GM12878 (cell line): ENCODE data around the gene AIFM1. TPM values are rescaled to one million over a fixed set of nuclear protein-coding genes. Genes with fewer than 3 reads are reported as not detected.
A peak's percentile ranks its signal among the peaks of the same experiment; 100 is the strongest.

Source experiments
- ATF2 ChIP-seq: IDR thresholded peaks from 2 replicates; pipeline ENCODE4 v1.6.1; 2012; ENCODE audit warnings: low read length, inconsistent platforms
- CHD1 ChIP-seq: IDR thresholded peaks from 2 replicates; pipeline ENCODE4 v1.6.1; 2012; ENCODE audit warnings: low read depth, low read length, improper control_type of control experiment
- CHD2 ChIP-seq: IDR thresholded peaks from 2 replicates; pipeline ENCODE4 v1.6.1; 2011; ENCODE audit warnings: low read depth, low read length, improper control_type of control experiment, borderline replicate concordance
- GATAD2B ChIP-seq: fragments of 450-650 bp; conservative IDR thresholded peaks from 2 replicates; pipeline ENCODE4 v1.6.1; 2017; ENCODE audit warnings: low read depth, mild to moderate bottlenecking, moderate library complexity
- HDAC6 ChIP-seq: fragments of 200-600 bp; sonication (generic); IDR thresholded peaks from one replicate; pipeline ENCODE4 v1.8.0; 2017; ENCODE audit warnings: antibody characterized with exemption; ENCODE audit not compliant: unreplicated experiment
- JUND ChIP-seq: IDR thresholded peaks from 2 replicates; pipeline ENCODE4 v1.6.1; 2012; ENCODE audit warnings: low read depth, mild to moderate bottlenecking, low read length, improper control_type of control experiment, moderate library complexity
- KDM1A ChIP-seq: fragments of 200-600 bp; sonication (generic); IDR thresholded peaks from 2 replicates; pipeline ENCODE4 v1.6.1; 2016; ENCODE audit warnings: borderline replicate concordance
- LARP7 ChIP-seq: fragments of 450-650 bp; IDR thresholded peaks from 2 replicates; pipeline ENCODE4 v1.6.1; 2017; ENCODE audit warnings: mild to moderate bottlenecking
- MEF2B ChIP-seq: fragments of 450-650 bp; IDR thresholded peaks from 2 replicates; pipeline ENCODE4 v1.6.1; 2018; ENCODE audit warnings: mild to moderate bottlenecking, moderate library complexity; ENCODE audit not compliant: partially characterized antibody, poor library complexity, severe bottlenecking
- NFXL1 ChIP-seq: fragments of 450-650 bp; IDR thresholded peaks from 2 replicates; pipeline ENCODE4 v1.6.1; 2017; ENCODE audit warnings: antibody characterized with exemption, mild to moderate bottlenecking, borderline replicate concordance
- NFYA ChIP-seq: IDR thresholded peaks from 2 replicates; pipeline ENCODE4 v1.6.1; 2011; ENCODE audit warnings: low read depth, mild to moderate bottlenecking, low read length, improper control_type of control experiment, borderline replicate concordance
- POLR2AphosphoS5 ChIP-seq: IDR thresholded peaks from 2 replicates; pipeline ENCODE4 v1.6.1; 2011; ENCODE audit warnings: mild to moderate bottlenecking, low read length, inconsistent platforms
- RAD51 ChIP-seq: fragments of 450-650 bp; IDR thresholded peaks from 2 replicates; pipeline ENCODE4 v1.6.1; 2016; ENCODE audit warnings: moderate library complexity, mild to moderate bottlenecking, inconsistent platforms
- RELA ChIP-seq: fragments of 450-650 bp; IDR thresholded peaks from 2 replicates; pipeline ENCODE4 v1.8.0; 2014; ENCODE audit warnings: borderline replicate concordance; ENCODE audit not compliant: partially characterized antibody
- RELB ChIP-seq: fragments of 450-650 bp; IDR thresholded peaks from 2 replicates; pipeline ENCODE4 v1.6.1; 2017; ENCODE audit warnings: low read depth, mild to moderate bottlenecking, moderate library complexity
- SIX5 ChIP-seq: IDR thresholded peaks from 2 replicates; pipeline ENCODE4 v1.6.1; 2011; ENCODE audit warnings: mild to moderate bottlenecking, low read depth, low read length, moderate library complexity; ENCODE audit not compliant: severe bottlenecking
- SRF ChIP-seq, 2 experiments: IDR thresholded peaks; 2 replicates each; pipeline ENCODE4 v1.6.1; 2011; ENCODE audit warnings: low read depth in 2 of 2, low read length in 2 of 2, mild to moderate bottlenecking in 1 of 2, moderate library complexity in 1 of 2
- TAF1 ChIP-seq: IDR thresholded peaks from 2 replicates; pipeline ENCODE4 v1.6.1; 2011; ENCODE audit warnings: mild to moderate bottlenecking, low read depth, low read length, borderline replicate concordance
- TBL1XR1 ChIP-seq: IDR thresholded peaks from 2 replicates; pipeline ENCODE4 v1.6.1; 2012; ENCODE audit warnings: low read depth, low read length, improper control_type of control experiment
- TCF12 ChIP-seq: IDR thresholded peaks from 2 replicates; pipeline ENCODE4 v1.6.1; 2011; ENCODE audit warnings: low read depth, mild to moderate bottlenecking, low read length
- YY1 ChIP-seq: IDR thresholded peaks from 2 replicates; pipeline ENCODE4 v1.6.1; 2011; ENCODE audit warnings: low read depth, mild to moderate bottlenecking, low read length
- ZBED1 ChIP-seq: IDR thresholded peaks from 2 replicates; pipeline ENCODE4 v1.6.1; 2016; ENCODE audit warnings: borderline replicate concordance
- ZBTB40 ChIP-seq: fragments of 450-650 bp; IDR thresholded peaks from 2 replicates; pipeline ENCODE4 v1.6.1; 2016; ENCODE audit warnings: mild to moderate bottlenecking, moderate library complexity, borderline replicate concordance
- ZNF217 ChIP-seq: fragments of 450-650 bp; IDR thresholded peaks from 2 replicates; pipeline ENCODE4 v1.6.1; 2017; ENCODE audit warnings: antibody characterized with exemption, mild to moderate bottlenecking
- ZSCAN29 ChIP-seq: fragments of 450-650 bp; IDR thresholded peaks from 2 replicates; pipeline ENCODE4 v1.6.1; 2017; ENCODE audit warnings: mild to moderate bottlenecking, moderate library complexity
- polyA plus RNA-seq, 11 experiments: library from polyadenylated mRNA; depleted of rRNA in 4 of 11; unstranded in 6 of 11; stranded (reverse) in 5 of 11; fragments of >200 nt; fragmentation: Nextera tagmentation in 4 of 11; fragmentation: Illumina TruSeq in 1 of 11; extraction: Ambion mirVana in 4 of 11; extraction: Trizol in 1 of 11; gene quantifications; 1 replicate in 1 of 11; 2 replicates in 10 of 11; pipeline versions ENCODE4 v1.2.1 to v1.2.3, GENCODE V29; 2011 to 2016; ENCODE audit warnings: inconsistent platforms in 2 of 11, missing spikeins in 2 of 11, low read depth in 1 of 11
- total RNA-seq, 4 experiments: library from RNA; depleted of rRNA in 3 of 4; stranded (reverse); fragments of >200 nt in 3 of 4; fragmentation: Illumina TruSeq in 1 of 4; extraction: Trizol in 1 of 4; gene quantifications; 2 replicates each; pipeline versions ENCODE4 v1.2.1 to v1.2.3, GENCODE V29; 2013 to 2021

The AIFM1 gene
- total and polyA plus RNA-seq, 10 of the 15 experiments (the other 5 are each of a cell fraction or from before 2014, with no cell fraction given), result 44.2 to 121 (median 80.0) TPM

- TF ChIP-seq LARP7, result no peak
- TF ChIP-seq ZBED1, result no peak
- no peak for TF ChIP-seq SRF (IDR thresholded peaks at IDR 0.05; ENCODE audit: low read depth in 2 of 2, low read length in 2 of 2)
- TF ChIP-seq SIX5, result no peak
- no peak for TF ChIP-seq RELA
- TF ChIP-seq YY1, result no peak
- no peak for TF ChIP-seq NFYA
- TF ChIP-seq ATF2, result no peak
- 0 out of 2 replicates have a peak, but pooled peaks have one; percentile 35 for TF ChIP-seq TBL1XR1
- TF ChIP-seq ZNF217, result no peak
- peak; percentile 28 for TF ChIP-seq MEF2B
- TF ChIP-seq TAF1, result no peak
- TF ChIP-seq POLR2AphosphoS5, result no peak; the same call in 1 of the 2 replicates
- no peak for TF ChIP-seq CHD1
- TF ChIP-seq RELB, result peak; percentile 44; the same call in 1 of the 2 replicates
- TF ChIP-seq GATAD2B, result peak; percentile 51; the same call in 1 of the 2 replicates
- TF ChIP-seq TCF12, result 0 out of 2 replicates have a peak, but pooled peaks have one; percentile 34
- TF ChIP-seq HDAC6, result no peak
- no peak for TF ChIP-seq JUND
- peak; percentile 69 for TF ChIP-seq RAD51
- no peak for TF ChIP-seq NFXL1
- TF ChIP-seq KDM1A, result no peak
- peak; percentile 73 for TF ChIP-seq CHD2
- TF ChIP-seq ZSCAN29, result no peak
- no peak for TF ChIP-seq ZBTB40
Observed at GRCh38 chrX:130082244-130083106, 83.2 kb downstream of the AIFM1 start (continued).
